Spleen (tissue), 11 donors: ENCODE measurements around the gene ACKR3. TPM values are rescaled to one million over a fixed set of nuclear protein-coding genes. Genes with fewer than 3 reads are reported as not detected.

Source experiments
- DNase-seq: peaks from one replicate; pipeline ENCODE4 v3.0.0-alpha.2; 2020
- H3K27ac ChIP-seq, 8 donors: fragments of 200-600 bp; sonication (generic) in 7 of 8; 1 replicate in 4 of 8; 2 replicates in 4 of 8; pipeline versions ENCODE4 v1.5.0 to v1.8.0; 2016 to 2021; ENCODE audit warnings: inconsistent platforms in 4 of 8, mild to moderate bottlenecking in 4 of 8, moderate library complexity in 1 of 8
- H3K27me3 ChIP-seq, 7 donors: fragments of 200-600 bp; sonication (generic) in 6 of 7; replicated peaks in 1 of 7; 1 replicate in 4 of 7; 2 replicates in 3 of 7; pipeline versions ENCODE4 v1.5.0 to v1.8.0; 2016 to 2021; ENCODE audit warnings: inconsistent platforms in 3 of 7, mild to moderate bottlenecking in 1 of 7
- H3K36me3 ChIP-seq, 6 donors: fragments of 200-600 bp; sonication (generic) in 5 of 6; 1 replicate in 4 of 6; 2 replicates in 2 of 6; pipeline versions ENCODE4 v1.5.0 to v1.8.0; 2016 to 2021; ENCODE audit warnings: inconsistent platforms in 2 of 6
- H3K4me1 ChIP-seq, 6 donors: fragments of 200-600 bp; sonication (generic) in 5 of 6; 1 replicate in 3 of 6; 2 replicates in 3 of 6; pipeline versions ENCODE4 v1.5.0 to v1.8.0; 2016 to 2021; ENCODE audit warnings: inconsistent platforms in 3 of 6
- H3K4me3 ChIP-seq, 8 donors: fragments of 200-600 bp; sonication (generic) in 7 of 8; 1 replicate in 4 of 8; 2 replicates in 4 of 8; pipeline versions ENCODE4 v1.5.0 to v1.8.0; 2016 to 2021; ENCODE audit warnings: inconsistent platforms in 4 of 8, mild to moderate bottlenecking in 4 of 8, moderate library complexity in 2 of 8
- H3K9me3 ChIP-seq, 8 donors: fragments of 200-600 bp; sonication (generic) in 7 of 8; 1 replicate in 4 of 8; 2 replicates in 4 of 8; pipeline versions ENCODE4 v1.5.0 to v1.8.0; 2016 to 2021; ENCODE audit warnings: inconsistent platforms in 4 of 8
- POLR2A ChIP-seq, 3 donors: fragments of 450-650 bp; IDR thresholded peaks; one replicate each; pipeline ENCODE4 v1.5.1; 2017; ENCODE audit warnings: antibody characterized with exemption in 3 of 3, mild to moderate bottlenecking in 1 of 3
- POLR2AphosphoS5 ChIP-seq, 3 donors: sonication (generic); formaldehyde crosslinking; IDR thresholded peaks; one replicate each; pipeline ENCODE4 v1.5.1; 2017; ENCODE audit warnings: antibody characterized with exemption in 3 of 3
- WGBS, 5 donors: extraction: QIAGEN DNeasy Blood & Tissue Kit in 3 of 5; methylation state at CpG; one replicate each; pipeline versions ENCODE4 v1.1.5 to v1.1.7; 2013 to 2018; 5-methylcytosine and 5-hydroxymethylcytosine counted together
- intact Hi-C: fragments of 100-400 bp; cut with DNase I; formaldehyde crosslinking; loops from one replicate; pipeline ENCODE4 v1.15.0; 2023; ENCODE audit warnings: low total_unique reads
- polyA plus RNA-seq, 3 donors: library from polyadenylated mRNA; stranded (reverse); fragments of 200-250 nt; gene quantifications; one replicate each; pipeline ENCODE4 v1.2.1, GENCODE V29; 2013
- total RNA-seq, 7 donors: library from RNA; depleted of rRNA in 3 of 7; stranded (reverse); fragments of >200 nt in 3 of 7; fragmentation: NEBNext Ultra II Directional in 4 of 7; extraction: Animal tissue kit (Norgen Biotek cat#: 25700) in 4 of 7; gene quantifications; one replicate each; pipeline versions ENCODE4 v1.1.0 to v1.2.1, GENCODE V29; 2016 to 2021
- TF ChIP-seq, protein P1 (sequence below), 11 experiments: fragments of 200-600 bp in 7 of 11; fragments of 450-650 bp in 4 of 11; sonication (generic) in 4 of 11; IDR thresholded peaks in 8 of 11; conservative IDR thresholded peaks in 3 of 11; 1 replicate in 7 of 11; 2 replicates in 4 of 11; pipeline versions ENCODE4 v1.4.0 to v1.8.0; 2016 to 2021; ENCODE audit warnings: antibody characterized with exemption in 11 of 11, inconsistent platforms in 4 of 11, mild to moderate bottlenecking in 1 of 11
- donor health status: healthy with polysubstance abuse.
- donor health status: DM: no; HTN: no; CAD: no; lungs with moderate emphysema.
- donor health status: DM: no; HTN: no; CAD: no.
- donor health status: Bipolar disorder and iron deficiency.
- donor health status: healthy.
- donor health status: DM: no; HTN: no; CAD: no.
- donor health status: DM: yes; HTN: yes; CAD: no.

ACKR3 gene
- total and polyA plus RNA-seq, 10 donors: 11.5 to 164 (median 67.0) TPM

- DNase-seq: no peak
- no peak for TF ChIP-seq POLR2A (IDR thresholded peaks at IDR 0.05)
- TF ChIP-seq, protein P1, sequence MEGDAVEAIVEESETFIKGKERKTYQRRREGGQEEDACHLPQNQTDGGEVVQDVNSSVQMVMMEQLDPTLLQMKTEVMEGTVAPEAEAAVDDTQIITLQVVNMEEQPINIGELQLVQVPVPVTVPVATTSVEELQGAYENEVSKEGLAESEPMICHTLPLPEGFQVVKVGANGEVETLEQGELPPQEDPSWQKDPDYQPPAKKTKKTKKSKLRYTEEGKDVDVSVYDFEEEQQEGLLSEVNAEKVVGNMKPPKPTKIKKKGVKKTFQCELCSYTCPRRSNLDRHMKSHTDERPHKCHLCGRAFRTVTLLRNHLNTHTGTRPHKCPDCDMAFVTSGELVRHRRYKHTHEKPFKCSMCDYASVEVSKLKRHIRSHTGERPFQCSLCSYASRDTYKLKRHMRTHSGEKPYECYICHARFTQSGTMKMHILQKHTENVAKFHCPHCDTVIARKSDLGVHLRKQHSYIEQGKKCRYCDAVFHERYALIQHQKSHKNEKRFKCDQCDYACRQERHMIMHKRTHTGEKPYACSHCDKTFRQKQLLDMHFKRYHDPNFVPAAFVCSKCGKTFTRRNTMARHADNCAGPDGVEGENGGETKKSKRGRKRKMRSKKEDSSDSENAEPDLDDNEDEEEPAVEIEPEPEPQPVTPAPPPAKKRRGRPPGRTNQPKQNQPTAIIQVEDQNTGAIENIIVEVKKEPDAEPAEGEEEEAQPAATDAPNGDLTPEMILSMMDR (IDR thresholded peaks at IDR 0.05 in 8 of 11, conservative IDR thresholded peaks at IDR 0.05 in 3 of 11): no peak
- TF ChIP-seq POLR2AphosphoS5 (IDR thresholded peaks at IDR 0.05): no peak
- peaks cover 0 to 30% (median 3%) of the 10 kb centered on the region in 6 donors for H3K36me3 ChIP-seq
- H3K9me3 ChIP-seq: no peaks in the 10 kb centered on the region
- H3K27me3 ChIP-seq: no peaks in the 10 kb centered on the region
- peaks cover 0 to 65% (median 24%) of the 10 kb centered on the region in 6 donors for H3K4me1 ChIP-seq
- peak overlapping the region in 2 of 8 donors; percentile 24 to 83 for H3K27ac ChIP-seq
- peak overlapping the region in 6 of 8 donors; percentile 15 to 69 (median 47) for H3K4me3 ChIP-seq
- 67 to 86% (median 80%) methylated on average over 18 of the region's 18 CpGs for WGBS, 5 donors
- intact Hi-C loops: loop anchor here (5.0 to 10.0 kb wide), 4 partner anchors 140 to 490 kb away; no protein-coding TSS in a partner anchor
Observed at GRCh38 chr2:236574424-236575145, 5.0 kb downstream of the ACKR3 start.

DNA sequence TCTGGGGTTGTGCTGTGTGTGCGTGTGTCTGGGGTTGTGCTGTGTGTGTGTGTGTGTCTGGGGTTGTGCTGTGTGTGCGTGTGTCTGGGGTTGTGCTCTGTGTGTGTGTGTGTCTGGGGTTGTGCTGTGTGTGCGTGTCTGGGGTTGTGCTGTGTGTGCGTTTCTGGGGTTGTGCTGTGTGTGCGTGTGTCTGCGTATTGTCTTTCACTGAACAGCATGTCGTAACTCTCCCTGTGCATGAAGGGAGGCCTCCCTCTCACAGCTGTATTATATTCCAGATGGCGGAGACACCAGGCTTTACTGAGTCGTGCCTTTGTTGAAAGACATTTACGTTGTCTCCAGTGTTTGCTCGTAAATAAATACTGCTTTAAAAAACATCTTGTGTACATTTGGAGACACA lies 5.9 kb downstream of the ACKR3 start:
- Histone ChIP-seq H3K4me1 (peaks cover 0 to 55% (median 15%) of the 10 kb centered on the region in 6 donors), H3K27ac (peak overlapping the region in 4 of 8 donors; percentile 33 to 59 (median 46)), H3K4me3 (peak overlapping the region in 4 of 8 donors; percentile 1 to 69 (median 12)), H3K27me3 (no peaks in the 10 kb centered on the region), H3K36me3 (peaks cover 0 to 39% (median 8%) of the 10 kb centered on the region in 6 donors), H3K9me3 (no peaks in the 10 kb centered on the region)
- WGBS, 5 donors: 73 to 89% (median 86%) methylated on average over 8 to 11 of the region's 11 CpGs
- TF ChIP-seq POLR2A (IDR thresholded peaks at IDR 0.05): no peak
- no peak for TF ChIP-seq POLR2AphosphoS5 (IDR thresholded peaks at IDR 0.05)
- TF ChIP-seq, protein P1 (IDR thresholded peaks at IDR 0.05 in 8 of 11, conservative IDR thresholded peaks at IDR 0.05 in 3 of 11): no peak
- intact Hi-C loops: loop anchor here (10.0 kb wide), 3 partner anchors 139 to 489 kb away; no protein-coding TSS in a partner anchor
- no peak for DNase-seq

GRCh38 chr2:236576087-236576486 lies 6.5 kb downstream of the ACKR3 start:
- Histone ChIP-seq H3K4me1 (peaks cover 0 to 50% (median 10%) of the 10 kb centered on the region in 6 donors), H3K4me3 (peak overlapping the region in 4 of 8 donors; percentile 1 to 69 (median 12)), H3K27ac (peak overlapping the region in 5 of 8 donors; percentile 9 to 59 (median 37)), H3K9me3 (no peaks in the 10 kb centered on the region), H3K27me3 (no peaks in the 10 kb centered on the region), H3K36me3 (peaks cover 0 to 45% (median 13%) of the 10 kb centered on the region in 6 donors)
- intact Hi-C loops: loop anchor here (10.0 kb wide), 3 partner anchors 139 to 489 kb away; no protein-coding TSS in a partner anchor
- DNase-seq: no peak
- 76 to 94% (median 87%) methylated on average over 6 to 8 of the region's 8 CpGs for WGBS, 5 donors
- TF ChIP-seq, protein P1 (IDR thresholded peaks at IDR 0.05 in 8 of 11, conservative IDR thresholded peaks at IDR 0.05 in 3 of 11): no peak
- TF ChIP-seq POLR2A (IDR thresholded peaks at IDR 0.05): no peak
- TF ChIP-seq POLR2AphosphoS5 (IDR thresholded peaks at IDR 0.05): no peak

GRCh38 chr2:236576953-236577352 lies 7.3 kb downstream of the ACKR3 start:
- H3K4me3 ChIP-seq: peak overlapping the region in 4 of 8 donors; percentile 1 to 69 (median 9)
- no peak for TF ChIP-seq POLR2A (IDR thresholded peaks at IDR 0.05)
- TF ChIP-seq POLR2AphosphoS5 (IDR thresholded peaks at IDR 0.05): no peak
- TF ChIP-seq, protein P1 (IDR thresholded peaks at IDR 0.05 in 8 of 11, conservative IDR thresholded peaks at IDR 0.05 in 3 of 11): no peak
- H3K9me3 ChIP-seq: no peaks in the 10 kb centered on the region
- WGBS, 5 donors: 77 to 88% (median 84%) methylated on average over 11 of the region's 11 CpGs
- DNase-seq: no peak
- H3K4me1 ChIP-seq: peaks cover 0 to 42% (median 10%) of the 10 kb centered on the region in 6 donors
- peak overlapping the region in 4 of 8 donors; percentile 33 to 59 (median 46) for H3K27ac ChIP-seq
- no peaks in the 10 kb centered on the region for H3K27me3 ChIP-seq
- intact Hi-C loops: loop anchor here (10.0 kb wide), 3 partner anchors 138 to 488 kb away; no protein-coding TSS in a partner anchor
- H3K36me3 ChIP-seq: peaks cover 0 to 53% (median 20%) of the 10 kb centered on the region in 6 donors
